GM23338 (cell line): ENCODE results near the gene TTC13. TPM values are rescaled to one million over a fixed set of nuclear protein-coding genes. Genes with fewer than 3 reads are reported as not detected.

Experiments used
- ATAC-seq: fragments of 200-7000 bp; cut with Tn5 transposase; 3 replicates; pipeline ENCODE4 v1.9.1; 2020
- DNase-seq: peaks from one replicate; pipeline ENCODE4 v3.0.0-alpha.2; 2015; ENCODE audit warnings: low spot score
- H2AFZ ChIP-seq: fragments of 200-600 bp; sonication (generic); 2 replicates; pipeline ENCODE4 v1.8.0; 2016; ENCODE audit warnings: antibody characterized with exemption, mild to moderate bottlenecking, moderate library complexity
- H3F3A ChIP-seq: fragments of 200-600 bp; sonication (generic); replicated peaks from 2 replicates; pipeline ENCODE4 v1.8.0; 2017; ENCODE audit warnings: antibody characterized with exemption, mixed run types, low read depth
- H3K27ac ChIP-seq: fragments of 200-600 bp; sonication (generic); 2 replicates; pipeline ENCODE4 v1.6.1; 2016; ENCODE audit warnings: low read depth
- H3K27me3 ChIP-seq: fragments of 200-600 bp; sonication (generic); 2 replicates; pipeline ENCODE4 v1.8.0; 2016; ENCODE audit warnings: mild to moderate bottlenecking, mixed run types, moderate library complexity; ENCODE audit not compliant: insufficient read depth
- H3K36me3 ChIP-seq: fragments of 200-600 bp; sonication (generic); 2 replicates; pipeline ENCODE4 v1.8.0; 2016; ENCODE audit warnings: mild to moderate bottlenecking; ENCODE audit not compliant: insufficient read depth
- H3K4me1 ChIP-seq: fragments of 200-600 bp; sonication (generic); 2 replicates; pipeline ENCODE4 v1.8.0; 2016; ENCODE audit warnings: mild to moderate bottlenecking, moderate library complexity; ENCODE audit not compliant: insufficient read depth
- H3K4me2 ChIP-seq: fragments of 200-600 bp; sonication (generic); 2 replicates; pipeline ENCODE4 v1.7.1; 2017; ENCODE audit warnings: mixed run types
- H3K4me3 ChIP-seq: fragments of 200-600 bp; sonication (generic); 2 replicates; pipeline ENCODE4 v1.6.1; 2016; ENCODE audit warnings: mixed run types
- H3K79me2 ChIP-seq: fragments of 200-600 bp; sonication (generic); replicated peaks from 2 replicates; pipeline ENCODE4 v1.8.0; 2017; ENCODE audit warnings: mild to moderate bottlenecking; ENCODE audit not compliant: insufficient read depth
- H3K9me2 ChIP-seq: fragments of 200-600 bp; sonication (generic); 2 replicates; pipeline ENCODE4 v1.8.0; 2017; ENCODE audit not compliant: insufficient read depth
- H4K20me1 ChIP-seq: fragments of 200-600 bp; sonication (generic); replicated peaks from 2 replicates; pipeline ENCODE4 v1.8.0; 2017; ENCODE audit warnings: mild to moderate bottlenecking; ENCODE audit not compliant: insufficient read depth
- H3K27ac Mint-ChIP-seq: 2 replicates; pipeline ENCODE4 v1.8.0; 2020; ENCODE audit warnings: inconsistent platforms, mild to moderate bottlenecking, moderate library complexity, mixed read lengths
- H3K27me3 Mint-ChIP-seq: 3 replicates; pipeline ENCODE4 v1.8.0; 2022; ENCODE audit warnings: low read depth, mild to moderate bottlenecking, moderate library complexity, mixed read lengths, inconsistent platforms; ENCODE audit not compliant: insufficient read depth, poor library complexity
- H3K36me3 Mint-ChIP-seq: 3 replicates; pipeline ENCODE4 v1.8.0; 2021; ENCODE audit warnings: low read depth, mild to moderate bottlenecking, inconsistent platforms, moderate library complexity, mixed read lengths
- H3K4me1 Mint-ChIP-seq: 3 replicates; pipeline ENCODE4 v1.8.0; 2020; ENCODE audit warnings: mild to moderate bottlenecking, inconsistent platforms, mixed read lengths
- H3K4me3 Mint-ChIP-seq: 3 replicates; pipeline ENCODE4 v1.8.0; 2021; ENCODE audit warnings: moderate library complexity, mild to moderate bottlenecking, inconsistent platforms, mixed read lengths
- H3K9me3 Mint-ChIP-seq: 3 replicates; pipeline ENCODE4 v1.8.0; 2020; ENCODE audit warnings: moderate library complexity, mild to moderate bottlenecking, inconsistent platforms, mixed read lengths
- CREB1 ChIP-seq: fragments of 250-450 bp; sonication (Bioruptor Pico); IDR thresholded peaks from 2 replicates; pipeline ENCODE4 v1.5.0; 2020; ENCODE audit warnings: low read depth, mild to moderate bottlenecking, moderate library complexity
- EZH2 ChIP-seq: fragments of 200-600 bp; sonication (generic); IDR thresholded peaks from one replicate; pipeline ENCODE4 v1.8.0; 2017; ENCODE audit warnings: antibody characterized with exemption, mild to moderate bottlenecking, low read depth; ENCODE audit not compliant: unreplicated experiment
- EZH2phosphoT487 ChIP-seq: fragments of 200-600 bp; sonication (generic); IDR thresholded peaks from one replicate; pipeline ENCODE4 v1.8.1; 2018; ENCODE audit warnings: antibody characterized with exemption; ENCODE audit not compliant: unreplicated experiment
- JUNB ChIP-seq: IDR thresholded peaks from one replicate; pipeline ENCODE4 v1.6.1; 2016; ENCODE audit warnings: antibody characterized with exemption; ENCODE audit not compliant: unreplicated experiment
- NANOG ChIP-seq: IDR thresholded peaks from 2 replicates; pipeline ENCODE4 v1.6.1; 2016; ENCODE audit warnings: antibody characterized with exemption, borderline replicate concordance
- POLR2AphosphoS5 ChIP-seq: IDR thresholded peaks from 2 replicates; pipeline ENCODE4 v1.6.1; 2016; ENCODE audit warnings: antibody characterized with exemption, low read depth
- STAT1 ChIP-seq: IDR thresholded peaks from one replicate; pipeline ENCODE4 v1.6.1; 2016; ENCODE audit warnings: antibody characterized with exemption; ENCODE audit not compliant: unreplicated experiment
- ZNF114 ChIP-seq: fragments of 250-450 bp; sonication (Bioruptor Pico); IDR thresholded peaks from 2 replicates; pipeline ENCODE4 v1.5.0; 2020; ENCODE audit warnings: mild to moderate bottlenecking, moderate library complexity
- ZNF331 ChIP-seq: fragments of 250-450 bp; sonication (Bioruptor Pico); IDR thresholded peaks from 2 replicates; pipeline ENCODE4 v1.5.0; 2020; ENCODE audit warnings: low read depth, mild to moderate bottlenecking, moderate library complexity
- polyA plus RNA-seq: library from polyadenylated mRNA; unstranded; fragments of >200 nt; fragmentation: Nextera tagmentation; extraction: Ambion mirVana; gene quantifications from 2 replicates; pipeline ENCODE4 v1.2.1, GENCODE V29; 2016
- total RNA-seq: library from RNA; depleted of rRNA; stranded (reverse); fragments of >200 nt; shearing (Covaris generic); gene quantifications from 2 replicates; pipeline ENCODE4 v1.2.3, GENCODE V29; 2014
- TF ChIP-seq, protein P1 (sequence below): fragments of 250-450 bp; sonication (Bioruptor Pico); IDR thresholded peaks from 2 replicates; pipeline ENCODE4 v1.5.0; 2020; ENCODE audit warnings: mild to moderate bottlenecking, moderate library complexity
- TF ChIP-seq, protein P2 (sequence below): IDR thresholded peaks from one replicate; pipeline ENCODE4 v1.6.1; 2018; ENCODE audit warnings: antibody characterized with exemption; ENCODE audit not compliant: unreplicated experiment
- TF ChIP-seq, protein P3 (sequence below), 2 experiments: fragments of 200-600 bp in 1 of 2; sonication (generic) in 1 of 2; conservative IDR thresholded peaks; 2 replicates each; pipeline versions ENCODE4 v1.5.1 to v1.6.1; 2016 to 2017; ENCODE audit warnings: antibody characterized with exemption in 2 of 2, low read depth in 2 of 2, mild to moderate bottlenecking in 2 of 2, moderate library complexity in 1 of 2
- TF ChIP-seq, protein P4 (sequence below): IDR thresholded peaks from 2 replicates; pipeline ENCODE4 v1.6.1; 2016; ENCODE audit warnings: antibody characterized with exemption

Gene TTC13
- total and polyA plus RNA-seq, 2 experiments from 2014 or later, result 3.8 to 9.4 TPM

DNA sequence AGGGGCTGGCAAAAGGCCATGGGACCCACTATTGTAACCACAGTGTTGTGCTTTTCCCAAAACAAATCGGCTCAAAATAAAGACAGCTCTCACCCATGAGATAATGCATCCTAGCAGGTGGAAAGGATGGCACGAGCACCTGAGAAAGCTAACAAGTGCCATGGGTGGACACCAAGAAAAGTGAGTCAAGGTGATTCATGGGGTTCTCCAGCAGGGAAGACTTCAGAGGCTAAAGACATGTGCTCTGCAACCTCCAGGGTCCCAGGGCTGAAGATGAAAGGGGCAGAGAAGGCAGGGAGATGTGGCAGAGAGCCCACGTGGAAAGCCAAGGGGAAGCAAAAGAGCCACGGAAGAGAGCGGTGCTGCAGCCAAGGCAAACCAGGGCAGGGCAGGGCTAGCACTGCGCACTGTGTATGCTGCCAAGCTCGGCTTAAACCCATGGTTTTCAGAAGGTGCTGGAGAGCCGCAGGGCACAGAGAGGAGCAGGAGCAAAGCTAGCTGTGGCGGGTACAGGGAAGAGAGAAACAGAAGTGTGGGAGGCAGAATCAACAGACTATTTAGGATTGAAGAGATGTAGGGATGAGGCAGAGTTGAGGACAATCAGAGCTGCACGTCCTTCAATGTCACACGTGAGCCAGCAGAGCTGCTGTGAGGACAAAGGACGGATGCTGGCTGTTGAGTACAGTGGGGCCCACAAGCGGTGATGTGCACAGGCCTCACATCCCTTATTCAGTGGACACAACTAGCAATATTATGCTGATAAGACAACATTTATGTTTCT is 68.5 kb downstream of the TTC13 start:
- Mint-ChIP-seq H3K4me1 (no peaks in the 10 kb centered on the region), H3K27ac (no peak overlapping the region), H3K27me3 (no peaks in the 10 kb centered on the region), H3K36me3 (no peaks in the 10 kb centered on the region), H3K4me3 (no peak overlapping the region), H3K9me3 (no peaks in the 10 kb centered on the region)
- DNase-seq (no peak), ATAC-seq (no peak)
- Histone ChIP-seq H3K79me2 (no peaks in the 10 kb centered on the region), H3K4me3 (no peak overlapping the region), H4K20me1 (no peaks in the 10 kb centered on the region), H3F3A (no peaks in the 10 kb centered on the region), H3K27me3 (no peaks in the 10 kb centered on the region), H2AFZ (no peak overlapping the region), H3K4me1 (no peaks in the 10 kb centered on the region), H3K9me2 (no peaks in the 10 kb centered on the region), H3K36me3 (no peaks in the 10 kb centered on the region), H3K27ac (no peak overlapping the region), H3K4me2 (no peak overlapping the region)
- TF ChIP-seq, protein P1, sequence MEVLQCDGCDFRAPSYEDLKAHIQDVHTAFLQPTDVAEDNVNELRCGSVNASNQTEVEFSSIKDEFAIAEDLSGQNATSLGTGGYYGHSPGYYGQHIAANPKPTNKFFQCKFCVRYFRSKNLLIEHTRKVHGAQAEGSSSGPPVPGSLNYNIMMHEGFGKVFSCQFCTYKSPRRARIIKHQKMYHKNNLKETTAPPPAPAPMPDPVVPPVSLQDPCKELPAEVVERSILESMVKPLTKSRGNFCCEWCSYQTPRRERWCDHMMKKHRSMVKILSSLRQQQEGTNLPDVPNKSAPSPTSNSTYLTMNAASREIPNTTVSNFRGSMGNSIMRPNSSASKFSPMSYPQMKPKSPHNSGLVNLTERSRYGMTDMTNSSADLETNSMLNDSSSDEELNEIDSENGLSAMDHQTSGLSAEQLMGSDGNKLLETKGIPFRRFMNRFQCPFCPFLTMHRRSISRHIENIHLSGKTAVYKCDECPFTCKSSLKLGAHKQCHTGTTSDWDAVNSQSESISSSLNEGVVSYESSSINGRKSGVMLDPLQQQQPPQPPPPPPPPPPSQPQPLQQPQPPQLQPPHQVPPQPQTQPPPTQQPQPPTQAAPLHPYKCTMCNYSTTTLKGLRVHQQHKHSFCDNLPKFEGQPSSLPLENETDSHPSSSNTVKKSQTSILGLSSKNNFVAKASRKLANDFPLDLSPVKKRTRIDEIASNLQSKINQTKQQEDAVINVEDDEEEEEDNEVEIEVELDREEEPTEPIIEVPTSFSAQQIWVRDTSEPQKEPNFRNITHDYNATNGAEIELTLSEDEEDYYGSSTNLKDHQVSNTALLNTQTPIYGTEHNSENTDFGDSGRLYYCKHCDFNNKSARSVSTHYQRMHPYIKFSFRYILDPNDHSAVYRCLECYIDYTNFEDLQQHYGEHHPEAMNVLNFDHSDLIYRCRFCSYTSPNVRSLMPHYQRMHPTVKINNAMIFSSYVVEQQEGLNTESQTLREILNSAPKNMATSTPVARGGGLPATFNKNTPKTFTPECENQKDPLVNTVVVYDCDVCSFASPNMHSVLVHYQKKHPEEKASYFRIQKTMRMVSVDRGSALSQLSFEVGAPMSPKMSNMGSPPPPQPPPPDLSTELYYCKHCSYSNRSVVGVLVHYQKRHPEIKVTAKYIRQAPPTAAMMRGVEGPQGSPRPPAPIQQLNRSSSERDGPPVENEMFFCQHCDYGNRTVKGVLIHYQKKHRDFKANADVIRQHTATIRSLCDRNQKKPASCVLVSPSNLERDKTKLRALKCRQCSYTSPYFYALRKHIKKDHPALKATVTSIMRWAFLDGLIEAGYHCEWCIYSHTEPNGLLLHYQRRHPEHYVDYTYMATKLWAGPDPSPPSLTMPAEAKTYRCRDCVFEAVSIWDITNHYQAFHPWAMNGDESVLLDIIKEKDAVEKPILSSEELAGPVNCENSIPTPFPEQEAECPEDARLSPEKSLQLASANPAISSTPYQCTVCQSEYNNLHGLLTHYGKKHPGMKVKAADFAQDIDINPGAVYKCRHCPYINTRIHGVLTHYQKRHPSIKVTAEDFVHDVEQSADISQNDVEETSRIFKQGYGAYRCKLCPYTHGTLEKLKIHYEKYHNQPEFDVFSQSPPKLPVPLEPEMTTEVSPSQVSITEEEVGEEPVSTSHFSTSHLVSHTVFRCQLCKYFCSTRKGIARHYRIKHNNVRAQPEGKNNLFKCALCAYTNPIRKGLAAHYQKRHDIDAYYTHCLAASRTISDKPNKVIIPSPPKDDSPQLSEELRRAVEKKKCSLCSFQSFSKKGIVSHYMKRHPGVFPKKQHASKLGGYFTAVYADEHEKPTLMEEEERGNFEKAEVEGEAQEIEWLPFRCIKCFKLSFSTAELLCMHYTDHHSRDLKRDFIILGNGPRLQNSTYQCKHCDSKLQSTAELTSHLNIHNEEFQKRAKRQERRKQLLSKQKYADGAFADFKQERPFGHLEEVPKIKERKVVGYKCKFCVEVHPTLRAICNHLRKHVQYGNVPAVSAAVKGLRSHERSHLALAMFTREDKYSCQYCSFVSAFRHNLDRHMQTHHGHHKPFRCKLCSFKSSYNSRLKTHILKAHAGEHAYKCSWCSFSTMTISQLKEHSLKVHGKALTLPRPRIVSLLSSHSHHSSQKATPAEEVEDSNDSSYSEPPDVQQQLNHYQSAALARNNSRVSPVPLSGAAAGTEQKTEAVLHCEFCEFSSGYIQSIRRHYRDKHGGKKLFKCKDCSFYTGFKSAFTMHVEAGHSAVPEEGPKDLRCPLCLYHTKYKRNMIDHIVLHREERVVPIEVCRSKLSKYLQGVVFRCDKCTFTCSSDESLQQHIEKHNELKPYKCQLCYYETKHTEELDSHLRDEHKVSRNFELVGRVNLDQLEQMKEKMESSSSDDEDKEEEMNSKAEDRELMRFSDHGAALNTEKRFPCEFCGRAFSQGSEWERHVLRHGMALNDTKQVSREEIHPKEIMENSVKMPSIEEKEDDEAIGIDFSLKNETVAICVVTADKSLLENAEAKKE (CRISPR knock-in tag), result no peak
- TF ChIP-seq, protein P2, sequence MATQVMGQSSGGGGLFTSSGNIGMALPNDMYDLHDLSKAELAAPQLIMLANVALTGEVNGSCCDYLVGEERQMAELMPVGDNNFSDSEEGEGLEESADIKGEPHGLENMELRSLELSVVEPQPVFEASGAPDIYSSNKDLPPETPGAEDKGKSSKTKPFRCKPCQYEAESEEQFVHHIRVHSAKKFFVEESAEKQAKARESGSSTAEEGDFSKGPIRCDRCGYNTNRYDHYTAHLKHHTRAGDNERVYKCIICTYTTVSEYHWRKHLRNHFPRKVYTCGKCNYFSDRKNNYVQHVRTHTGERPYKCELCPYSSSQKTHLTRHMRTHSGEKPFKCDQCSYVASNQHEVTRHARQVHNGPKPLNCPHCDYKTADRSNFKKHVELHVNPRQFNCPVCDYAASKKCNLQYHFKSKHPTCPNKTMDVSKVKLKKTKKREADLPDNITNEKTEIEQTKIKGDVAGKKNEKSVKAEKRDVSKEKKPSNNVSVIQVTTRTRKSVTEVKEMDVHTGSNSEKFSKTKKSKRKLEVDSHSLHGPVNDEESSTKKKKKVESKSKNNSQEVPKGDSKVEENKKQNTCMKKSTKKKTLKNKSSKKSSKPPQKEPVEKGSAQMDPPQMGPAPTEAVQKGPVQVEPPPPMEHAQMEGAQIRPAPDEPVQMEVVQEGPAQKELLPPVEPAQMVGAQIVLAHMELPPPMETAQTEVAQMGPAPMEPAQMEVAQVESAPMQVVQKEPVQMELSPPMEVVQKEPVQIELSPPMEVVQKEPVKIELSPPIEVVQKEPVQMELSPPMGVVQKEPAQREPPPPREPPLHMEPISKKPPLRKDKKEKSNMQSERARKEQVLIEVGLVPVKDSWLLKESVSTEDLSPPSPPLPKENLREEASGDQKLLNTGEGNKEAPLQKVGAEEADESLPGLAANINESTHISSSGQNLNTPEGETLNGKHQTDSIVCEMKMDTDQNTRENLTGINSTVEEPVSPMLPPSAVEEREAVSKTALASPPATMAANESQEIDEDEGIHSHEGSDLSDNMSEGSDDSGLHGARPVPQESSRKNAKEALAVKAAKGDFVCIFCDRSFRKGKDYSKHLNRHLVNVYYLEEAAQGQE, result no peak
- no peak for TF ChIP-seq CREB1
- no peak for TF ChIP-seq ZNF114 (CRISPR knock-in tag)
- TF ChIP-seq EZH2phosphoT487, result no peak
- TF ChIP-seq POLR2AphosphoS5, result no peak
- TF ChIP-seq STAT1, result no peak
- TF ChIP-seq, protein P3, sequence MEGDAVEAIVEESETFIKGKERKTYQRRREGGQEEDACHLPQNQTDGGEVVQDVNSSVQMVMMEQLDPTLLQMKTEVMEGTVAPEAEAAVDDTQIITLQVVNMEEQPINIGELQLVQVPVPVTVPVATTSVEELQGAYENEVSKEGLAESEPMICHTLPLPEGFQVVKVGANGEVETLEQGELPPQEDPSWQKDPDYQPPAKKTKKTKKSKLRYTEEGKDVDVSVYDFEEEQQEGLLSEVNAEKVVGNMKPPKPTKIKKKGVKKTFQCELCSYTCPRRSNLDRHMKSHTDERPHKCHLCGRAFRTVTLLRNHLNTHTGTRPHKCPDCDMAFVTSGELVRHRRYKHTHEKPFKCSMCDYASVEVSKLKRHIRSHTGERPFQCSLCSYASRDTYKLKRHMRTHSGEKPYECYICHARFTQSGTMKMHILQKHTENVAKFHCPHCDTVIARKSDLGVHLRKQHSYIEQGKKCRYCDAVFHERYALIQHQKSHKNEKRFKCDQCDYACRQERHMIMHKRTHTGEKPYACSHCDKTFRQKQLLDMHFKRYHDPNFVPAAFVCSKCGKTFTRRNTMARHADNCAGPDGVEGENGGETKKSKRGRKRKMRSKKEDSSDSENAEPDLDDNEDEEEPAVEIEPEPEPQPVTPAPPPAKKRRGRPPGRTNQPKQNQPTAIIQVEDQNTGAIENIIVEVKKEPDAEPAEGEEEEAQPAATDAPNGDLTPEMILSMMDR (conservative IDR thresholded peaks at IDR 0.05; ENCODE audit: low read depth in 2 of 2), result no peak
- no peak for TF ChIP-seq JUNB
- no peak for TF ChIP-seq EZH2
- no peak for TF ChIP-seq ZNF331
- TF ChIP-seq NANOG, result no peak
- TF ChIP-seq, protein P4, sequence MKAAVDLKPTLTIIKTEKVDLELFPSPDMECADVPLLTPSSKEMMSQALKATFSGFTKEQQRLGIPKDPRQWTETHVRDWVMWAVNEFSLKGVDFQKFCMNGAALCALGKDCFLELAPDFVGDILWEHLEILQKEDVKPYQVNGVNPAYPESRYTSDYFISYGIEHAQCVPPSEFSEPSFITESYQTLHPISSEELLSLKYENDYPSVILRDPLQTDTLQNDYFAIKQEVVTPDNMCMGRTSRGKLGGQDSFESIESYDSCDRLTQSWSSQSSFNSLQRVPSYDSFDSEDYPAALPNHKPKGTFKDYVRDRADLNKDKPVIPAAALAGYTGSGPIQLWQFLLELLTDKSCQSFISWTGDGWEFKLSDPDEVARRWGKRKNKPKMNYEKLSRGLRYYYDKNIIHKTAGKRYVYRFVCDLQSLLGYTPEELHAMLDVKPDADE, result no peak
